GM19099 (cell line): Measurements from ENCODE around the gene PRR5L.

ENCODE experiments used
- POLR2A ChIP-seq: IDR thresholded peaks from 3 replicates; pipeline ENCODE4 v1.6.1; 2011; ENCODE audit warnings: low read depth; ENCODE audit not compliant: insufficient read length; ENCODE audit errors: extremely low read depth

The PRR5L gene

DNA sequence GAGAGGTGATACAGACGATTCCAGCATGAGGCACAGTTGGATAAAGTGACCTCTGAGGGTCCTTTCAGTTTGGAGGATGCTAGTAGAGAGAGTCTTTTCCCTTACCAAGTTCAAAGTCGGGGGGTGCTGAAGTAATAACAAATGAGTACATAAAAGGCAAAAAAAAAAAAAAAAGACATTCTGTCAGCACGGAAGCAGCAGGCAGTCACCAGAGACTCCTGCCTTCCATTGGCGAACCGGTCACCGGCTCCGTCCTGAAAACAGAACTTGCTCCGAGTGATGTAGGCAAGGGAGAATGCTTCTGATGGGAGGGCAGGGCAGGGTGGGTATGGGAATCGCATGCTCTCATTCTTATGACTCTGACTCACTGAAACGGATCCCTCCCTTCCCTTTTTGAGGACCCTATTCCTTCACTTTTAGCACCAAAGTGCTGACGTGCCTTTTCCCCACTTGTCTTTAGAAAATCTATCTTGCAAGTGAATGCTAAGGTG, 65.9 kb downstream of the PRR5L start:
- no peak for TF ChIP-seq POLR2A

DNA sequence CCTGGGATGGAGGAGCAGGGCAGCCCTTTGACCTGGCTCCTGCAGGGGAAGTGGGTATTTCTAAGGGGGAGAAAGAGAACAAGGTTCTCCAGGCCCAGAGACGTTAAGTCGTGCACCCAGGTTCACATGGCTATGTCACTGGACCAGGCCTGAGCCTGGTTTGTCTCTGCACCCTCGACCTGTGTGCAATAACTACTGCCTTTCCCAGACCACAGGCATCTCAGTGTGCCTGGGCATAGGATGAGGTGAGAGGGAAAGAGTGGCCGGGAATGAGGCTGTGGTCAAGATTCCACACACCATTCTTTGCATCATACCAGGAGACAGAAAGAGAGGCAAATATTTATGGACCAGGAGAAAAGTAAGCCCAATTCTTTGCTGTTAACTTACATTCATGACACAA, 66.8 kb downstream of the PRR5L start:
- TF ChIP-seq POLR2A, result no peak

DNA sequence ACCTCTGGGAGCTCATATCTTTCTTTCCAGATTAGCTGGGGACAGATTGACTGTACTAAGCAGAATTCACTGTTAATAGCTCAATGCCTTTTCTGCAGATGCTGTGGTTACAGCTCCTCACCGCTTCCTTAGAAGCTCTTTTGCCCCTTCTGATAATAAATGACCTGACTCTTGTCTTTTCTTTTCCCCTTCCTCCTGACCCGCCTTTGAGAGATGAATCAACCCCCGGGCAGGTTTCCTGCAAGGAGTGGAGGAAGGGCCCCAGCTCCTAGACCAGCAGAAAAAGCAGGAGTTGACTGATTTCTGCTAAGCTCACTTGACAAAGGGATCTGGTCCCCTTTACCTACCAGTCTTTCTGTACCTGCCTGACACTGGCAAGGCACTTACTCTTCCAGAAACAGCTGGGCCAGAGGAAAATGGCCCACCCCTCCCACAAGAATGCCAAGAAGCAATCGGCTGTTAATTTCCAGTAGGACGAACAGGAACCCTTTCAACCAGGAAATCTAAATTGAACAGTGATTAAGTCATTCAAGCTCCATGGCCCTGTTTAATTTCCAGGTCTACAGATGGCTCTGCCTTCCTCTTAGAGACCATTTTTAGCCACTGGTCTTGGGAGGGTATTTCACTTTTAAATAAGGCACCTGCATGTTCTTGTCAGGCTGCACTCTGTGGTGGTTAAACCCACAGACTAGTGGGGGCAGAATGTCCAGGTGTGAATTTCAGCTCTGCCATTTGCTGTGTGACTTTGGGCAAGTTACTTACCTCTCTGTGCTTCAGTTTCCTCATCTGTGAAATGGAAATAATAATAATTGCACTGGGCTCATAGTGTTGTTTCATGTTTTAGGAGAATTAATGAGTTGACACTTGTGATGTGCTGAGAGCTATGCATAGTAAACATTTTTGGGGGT, 67.5 kb downstream of the PRR5L start:
- no peak for TF ChIP-seq POLR2A

DNA sequence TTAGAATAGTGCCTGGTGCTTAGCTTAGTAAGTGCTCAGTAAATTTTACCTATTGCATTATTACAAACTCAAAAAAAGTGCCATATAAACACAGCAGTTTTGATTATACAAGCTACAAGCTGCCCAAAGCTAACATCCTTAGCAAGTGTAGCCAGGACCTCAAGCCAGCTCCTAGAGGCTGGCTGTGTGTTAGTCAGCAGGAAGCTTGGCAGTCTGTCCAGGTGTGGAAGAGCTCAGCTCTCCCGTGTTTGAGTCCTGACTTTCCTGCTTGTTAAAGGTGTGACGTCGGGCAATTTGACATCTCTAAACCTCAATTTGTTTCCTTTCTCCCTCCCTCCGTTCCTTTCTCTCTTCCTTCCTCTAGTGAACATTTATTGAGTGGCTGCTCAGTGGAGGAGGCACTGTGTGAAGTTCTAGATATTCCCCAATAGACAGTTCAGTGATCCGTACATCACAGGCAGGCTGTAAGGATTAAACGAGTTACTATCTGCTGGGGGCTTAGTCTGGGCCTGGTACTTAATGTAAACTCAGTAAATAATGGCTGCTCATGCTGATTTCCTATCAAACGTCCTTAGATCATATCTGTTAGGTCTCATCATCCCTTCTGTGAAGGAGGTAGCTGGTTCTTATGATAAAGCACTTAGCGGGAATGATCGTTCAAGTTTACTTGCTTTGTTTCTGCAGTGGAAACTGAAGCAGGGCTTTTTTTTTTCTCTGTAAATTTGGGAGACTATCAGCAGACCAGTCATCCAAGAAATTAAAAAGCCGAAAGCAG, 68.7 kb downstream of the PRR5L start:
- TF ChIP-seq POLR2A, result no peak

DNA sequence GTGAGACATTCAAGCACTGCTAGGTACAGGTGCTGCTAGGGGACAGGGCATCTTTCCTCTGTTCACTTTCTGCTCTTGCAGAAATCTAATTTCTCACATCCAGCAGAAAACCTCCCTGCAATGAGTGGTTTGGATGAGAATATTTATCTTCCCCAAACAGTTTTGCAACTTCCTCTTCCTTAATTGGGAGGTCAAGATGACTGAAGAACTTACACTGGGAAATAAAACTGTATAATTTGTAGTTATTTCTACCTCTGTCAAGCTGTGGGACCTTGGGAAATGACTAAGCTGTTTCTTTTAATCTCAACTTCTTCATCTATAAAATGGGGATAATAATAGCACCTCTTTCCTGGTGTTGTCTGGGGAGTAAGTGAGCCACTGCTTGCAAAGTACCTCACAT, 69.8 kb downstream of the PRR5L start:
- TF ChIP-seq POLR2A, result no peak

DNA sequence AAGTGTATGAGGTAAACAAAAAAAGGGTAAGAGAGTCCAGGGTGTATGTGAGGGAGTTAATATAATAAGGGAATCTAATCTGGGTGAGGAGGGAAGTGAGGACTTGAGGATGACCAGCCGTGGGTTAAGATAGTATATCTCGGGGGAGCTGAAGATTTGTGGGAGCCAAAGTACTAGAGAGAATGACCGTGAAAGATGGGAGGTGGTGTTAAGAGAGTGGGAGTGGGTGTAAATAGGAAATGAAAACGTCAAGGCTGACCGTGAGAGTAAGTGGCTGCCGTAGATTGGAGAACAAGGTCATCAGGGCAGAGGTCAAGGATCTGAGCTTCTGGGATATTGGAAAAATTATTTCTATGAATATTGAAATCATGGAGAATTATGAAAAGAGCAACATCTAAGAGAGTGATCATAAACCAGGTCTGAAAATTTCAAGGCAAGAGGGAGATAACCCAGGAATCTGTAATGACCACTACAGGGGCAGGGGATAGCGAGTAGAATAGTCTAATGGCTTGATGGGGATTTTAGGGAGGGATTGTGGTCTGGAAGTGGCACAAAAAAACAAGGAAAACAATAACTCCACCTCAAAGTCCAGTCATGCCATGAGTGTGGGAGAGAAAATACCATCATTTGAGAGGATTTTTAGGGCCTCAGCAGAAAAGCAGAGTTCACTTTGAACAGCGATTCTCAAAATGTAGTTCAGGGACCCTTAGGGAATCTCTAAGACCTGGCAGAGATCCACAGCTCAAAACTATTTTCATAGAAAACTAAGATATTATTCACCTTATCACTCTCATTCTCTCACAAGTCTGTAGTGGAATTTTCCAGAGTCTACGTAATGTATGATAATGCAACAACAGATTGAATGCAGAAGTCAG, 72.0 kb downstream of the PRR5L start:
- no peak for TF ChIP-seq POLR2A

DNA sequence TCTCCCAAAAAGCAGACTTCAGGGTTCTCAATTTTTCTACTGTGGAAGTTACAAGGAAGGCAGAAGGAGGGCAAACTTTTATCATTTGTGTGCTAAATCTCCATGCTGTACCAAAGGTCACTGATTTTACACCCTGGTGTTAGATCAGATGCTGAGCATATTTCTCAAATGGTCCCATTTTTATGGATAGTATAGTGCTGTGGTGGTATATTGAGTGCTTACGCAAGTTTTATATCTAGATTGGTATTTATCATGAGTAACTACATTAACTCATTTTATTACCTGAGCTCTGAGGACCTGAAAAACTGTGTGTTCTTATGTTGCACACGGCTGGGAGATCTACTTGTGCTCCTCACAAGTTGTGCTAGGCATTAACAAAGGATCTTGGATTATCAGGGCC, 75.1 kb downstream of the PRR5L start:
- TF ChIP-seq POLR2A, result no peak

DNA sequence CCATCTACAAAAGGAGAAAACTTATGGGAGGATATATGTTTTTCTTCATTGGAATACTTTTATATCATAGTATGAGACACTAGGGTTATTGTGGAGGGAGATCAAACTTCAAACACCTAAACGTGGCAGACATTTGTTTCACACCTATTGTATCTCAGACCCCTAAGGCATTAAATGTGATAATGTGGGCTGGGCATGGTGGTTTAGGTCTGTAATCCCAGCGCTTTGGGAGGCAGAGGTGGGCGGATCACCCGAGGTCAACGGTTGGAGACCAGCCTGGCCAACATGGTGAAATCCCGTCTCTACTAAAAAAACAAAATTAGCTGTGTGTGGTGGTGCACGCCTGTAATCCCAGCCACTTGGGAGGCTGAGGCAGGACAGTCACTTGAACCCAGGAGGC, 75.5 kb downstream of the PRR5L start:
- TF ChIP-seq POLR2A, result no peak

DNA sequence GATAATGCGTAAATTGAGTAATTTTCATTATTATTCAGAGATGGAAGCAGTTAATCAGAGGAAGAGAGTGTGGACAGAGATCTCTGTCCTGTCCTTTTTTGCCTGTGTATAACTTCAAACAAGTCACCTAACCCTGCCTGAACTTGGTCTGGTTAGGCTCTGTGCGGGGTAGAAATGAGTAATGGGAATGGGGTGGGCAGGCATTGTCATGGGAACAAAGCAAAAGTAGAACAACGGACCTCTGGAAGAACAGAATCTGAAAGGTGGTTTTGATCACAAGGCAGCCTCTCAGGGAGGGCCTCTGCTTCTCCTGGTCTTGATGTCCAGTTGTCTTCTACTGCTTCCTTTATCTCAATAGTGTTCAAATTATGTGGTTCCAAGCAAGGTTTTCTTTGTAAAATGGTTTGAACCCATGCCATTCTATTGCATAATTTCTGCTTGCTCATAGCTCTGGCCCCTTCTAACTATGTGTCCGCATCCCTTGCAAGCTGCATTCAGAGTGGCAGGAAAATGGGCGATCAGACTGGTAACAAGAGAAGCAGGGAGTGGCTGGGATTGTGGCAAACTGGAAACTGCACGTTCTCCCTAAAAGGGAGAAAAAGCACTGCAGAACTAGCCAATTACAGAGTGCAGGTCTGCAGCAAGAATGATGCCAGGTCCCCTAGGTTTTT, 76.1 kb downstream of the PRR5L start:
- TF ChIP-seq POLR2A, result no peak

DNA sequence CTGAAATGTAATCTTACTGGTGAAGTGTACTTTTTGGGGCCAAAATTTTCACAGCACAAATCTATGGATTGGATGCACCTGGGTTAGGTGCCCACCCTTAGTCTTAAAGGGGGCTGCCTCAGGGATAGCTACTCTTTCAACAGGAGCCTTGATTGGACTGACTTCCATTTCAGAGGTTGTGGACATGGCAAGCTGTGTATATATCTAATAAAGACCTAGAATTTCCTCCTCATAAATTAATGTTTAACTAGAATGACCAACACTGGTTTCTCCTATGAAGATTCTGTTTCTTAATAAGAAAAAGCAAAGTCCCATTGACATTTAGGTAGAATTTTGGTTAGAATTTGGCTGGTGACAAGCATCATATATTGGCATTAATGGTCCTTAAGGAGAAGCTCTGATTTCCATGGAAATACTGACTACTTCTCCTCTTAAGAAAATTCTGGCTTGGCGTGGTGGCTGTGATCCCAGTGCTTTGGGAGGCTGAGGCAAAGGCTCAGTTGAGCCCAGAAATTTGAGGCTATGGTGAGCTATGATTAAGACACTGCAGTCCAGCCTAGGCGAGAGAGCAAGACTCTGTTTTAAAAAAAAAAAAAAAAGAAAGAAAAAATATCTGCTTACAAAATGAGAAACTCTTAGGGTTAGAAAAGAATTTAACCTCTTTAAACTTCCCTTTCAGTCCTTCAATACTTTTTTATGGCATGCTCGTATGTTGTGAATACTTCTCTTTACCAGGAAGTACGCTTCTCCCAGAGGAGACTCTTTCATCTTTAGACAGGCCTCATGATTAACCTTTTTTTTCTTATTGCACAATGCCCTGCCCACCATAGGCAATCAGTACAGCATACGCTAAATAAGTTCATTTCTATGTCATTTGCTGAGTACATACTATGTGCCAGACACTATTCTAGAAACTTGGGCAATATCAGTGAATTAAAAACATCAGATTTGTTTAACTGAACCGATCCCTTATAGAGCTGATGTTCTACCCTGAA, 77.2 kb downstream of the PRR5L start:
- no peak for TF ChIP-seq POLR2A

DNA sequence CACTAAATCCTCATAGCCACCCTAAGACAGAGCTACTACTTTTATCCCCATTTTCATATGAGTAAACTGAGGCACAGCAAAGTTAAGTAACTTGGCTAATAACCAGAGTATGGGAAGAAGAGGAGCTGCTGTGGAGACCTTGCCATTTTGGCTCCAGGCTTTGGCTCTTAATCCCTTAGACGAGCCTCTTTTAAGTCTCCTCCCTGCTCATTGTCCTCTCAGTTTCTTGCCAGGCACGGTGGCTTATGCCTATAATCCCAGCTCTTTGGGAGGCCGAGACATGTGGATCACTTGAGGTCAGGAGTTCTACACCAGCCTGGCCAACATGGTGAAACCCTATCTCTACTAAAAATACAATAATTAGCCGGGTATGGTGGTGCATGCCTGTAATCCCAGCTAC, 78.6 kb downstream of the PRR5L start:
- TF ChIP-seq POLR2A, result no peak

DNA sequence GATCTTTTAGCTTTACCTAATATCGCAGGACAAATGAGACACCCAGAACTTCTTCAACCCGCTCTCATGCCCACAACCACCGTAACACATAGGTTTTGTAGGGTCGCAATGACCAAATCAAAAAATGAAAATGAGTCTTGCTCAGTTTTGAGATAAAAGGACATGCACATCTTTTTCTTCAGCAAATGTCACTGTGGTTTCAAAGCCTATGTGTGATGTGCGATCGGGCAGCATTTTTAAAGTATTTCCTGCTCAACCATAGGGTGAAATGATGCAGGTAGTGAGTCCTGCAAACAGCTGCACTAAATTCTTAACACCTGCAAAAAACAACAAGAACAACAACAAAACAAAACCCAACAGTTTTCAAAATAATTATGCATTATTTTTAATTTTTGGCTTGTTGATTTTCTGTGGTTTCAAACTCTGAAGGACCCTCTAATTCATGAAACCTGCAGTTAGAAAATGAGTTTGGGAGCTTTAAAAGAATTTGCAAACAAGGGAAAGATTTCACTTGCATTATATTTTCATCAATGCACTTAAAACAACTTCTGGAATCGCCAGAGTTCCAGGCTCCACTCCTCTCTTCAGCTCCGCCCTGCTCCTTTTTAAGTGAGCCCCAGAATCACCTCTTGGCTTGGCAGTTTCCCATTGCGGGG, 79.4 kb downstream of the PRR5L start:
- no peak for TF ChIP-seq POLR2A
